GM21423 (cell line): ENCODE data around the gene HS6ST3.
"Not testable (repeated sequence)": the region's sequence is repeated elsewhere in the genome, so short reads cannot be mapped to it uniquely, and the experiment has no call there.

ENCODE experiments used
- ATAC-seq: cut with Tn5 transposase; IDR thresholded peaks from one replicate; pipeline ENCODE4 v1.9.1; 2021; ENCODE audit warnings: mild to moderate bottlenecking, moderate library complexity; ENCODE audit not compliant: unreplicated experiment

The HS6ST3 gene

DNA sequence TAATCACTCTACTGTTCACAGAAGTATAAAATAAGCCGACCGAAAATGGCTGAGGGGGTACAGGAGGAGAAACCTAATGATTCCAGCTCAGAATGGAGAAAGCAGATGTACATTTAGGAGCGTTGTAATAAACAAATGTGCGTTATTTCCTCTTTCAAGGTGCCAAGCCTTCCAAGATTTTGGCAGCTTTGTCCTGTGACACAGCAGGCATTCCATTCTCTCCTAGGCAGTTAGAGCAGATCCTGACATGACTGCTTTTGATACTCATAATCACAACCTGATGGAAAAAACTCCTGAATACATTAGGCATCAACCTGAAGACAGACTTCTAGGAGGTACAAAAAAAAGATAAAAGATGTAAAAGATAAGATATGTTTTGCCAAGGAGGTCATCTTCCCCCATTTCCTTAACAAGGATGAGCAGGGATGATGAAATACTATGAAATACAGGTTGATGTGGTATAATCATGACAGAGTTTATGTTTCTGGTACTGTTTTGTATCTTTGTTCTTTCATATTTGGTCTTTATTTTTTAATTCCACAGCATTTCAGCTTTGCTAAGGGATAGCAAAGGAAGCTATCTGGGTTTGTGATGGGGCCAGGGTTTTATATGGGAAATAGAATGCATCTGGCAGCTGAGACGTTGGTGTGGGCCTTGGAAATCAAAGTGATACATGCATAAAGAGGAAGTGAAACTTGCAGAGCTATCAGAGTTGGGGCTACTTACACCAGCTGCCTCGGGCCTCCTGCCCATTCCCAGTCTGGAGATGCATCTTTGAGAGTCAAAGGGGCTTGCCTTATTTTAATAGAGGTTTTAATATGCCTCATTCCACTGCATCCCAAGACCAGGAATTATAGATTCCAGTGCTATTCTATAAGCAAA lies 681.8 kb downstream of the HS6ST3 start:
- no peak for ATAC-seq

DNA sequence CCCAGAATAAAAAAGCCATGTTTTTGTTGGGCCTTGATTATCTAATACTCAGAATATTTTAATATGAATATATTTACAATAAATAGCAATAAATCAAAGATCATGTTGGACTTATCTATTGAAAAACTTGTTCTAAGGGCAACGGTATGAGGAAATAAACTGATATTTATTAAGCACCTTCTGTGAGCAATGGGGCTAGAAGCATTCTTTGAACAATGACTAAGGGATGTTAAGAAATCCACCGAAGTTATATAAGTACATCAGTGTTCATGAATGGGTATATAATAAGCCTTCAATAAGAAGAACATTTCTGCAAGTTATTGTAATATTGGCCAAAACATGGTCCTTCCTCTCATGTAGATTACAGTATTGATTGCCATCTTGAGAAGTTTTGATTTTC lies 682.5 kb downstream of the HS6ST3 start:
- ATAC-seq = no peak

DNA sequence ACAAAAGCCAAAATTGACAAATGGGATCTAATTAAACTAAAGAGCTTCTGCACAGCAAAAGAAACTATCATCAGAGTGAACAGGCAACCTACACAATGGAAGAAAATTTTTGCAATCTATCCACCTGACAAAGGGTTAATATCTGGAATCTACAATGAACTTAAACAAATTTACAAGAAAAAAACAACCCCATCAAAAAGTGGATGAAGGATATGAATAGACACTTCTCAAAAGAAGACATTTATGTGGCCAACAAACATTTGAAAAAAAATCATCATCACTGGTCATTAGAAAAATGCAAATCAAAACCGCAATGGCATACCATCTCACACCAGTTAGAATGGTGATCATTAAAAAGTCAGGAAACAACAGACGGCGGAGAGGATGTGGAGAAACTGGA lies 688.4 kb downstream of the HS6ST3 start:
- not testable (repeated sequence) for ATAC-seq

DNA sequence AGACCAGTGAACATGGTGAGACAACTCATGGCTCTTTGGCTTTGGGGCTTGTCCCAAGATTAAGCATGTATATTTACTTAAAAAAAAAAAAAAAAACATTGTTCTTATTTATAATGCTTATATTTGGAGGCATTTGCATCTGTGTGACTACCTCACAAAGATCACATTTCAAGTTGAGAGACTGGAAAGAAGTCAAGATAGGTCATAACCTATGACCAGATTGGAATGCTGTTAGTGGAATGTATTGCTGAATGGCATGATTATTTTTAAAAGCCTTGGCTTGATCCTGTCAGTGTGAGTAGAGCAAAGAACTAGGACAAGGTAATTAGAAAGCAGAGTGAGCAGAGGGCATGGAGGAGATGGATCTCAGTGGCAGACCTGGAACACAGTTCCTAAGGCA lies 689.8 kb downstream of the HS6ST3 start:
- no peak for ATAC-seq

DNA sequence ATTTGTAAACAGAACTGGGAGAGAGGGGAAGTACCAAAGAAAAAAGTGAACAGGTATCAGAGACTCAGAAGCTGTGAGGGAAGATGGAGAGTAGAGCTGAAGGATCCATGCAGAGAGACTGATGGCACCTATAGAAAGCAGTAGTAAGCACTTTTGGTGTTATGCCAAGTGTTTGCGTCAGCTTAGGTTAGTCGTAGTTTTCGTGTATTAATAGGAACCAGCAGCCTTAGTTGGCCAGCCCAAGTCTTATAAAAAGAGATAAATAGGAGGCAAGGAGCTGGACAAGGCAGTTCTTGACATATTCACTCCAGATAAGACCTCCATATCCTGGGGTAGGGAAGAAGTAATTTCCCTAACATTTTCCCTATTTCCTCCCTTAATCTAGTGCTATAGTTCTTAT lies 690.2 kb downstream of the HS6ST3 start:
- no peak for ATAC-seq

DNA sequence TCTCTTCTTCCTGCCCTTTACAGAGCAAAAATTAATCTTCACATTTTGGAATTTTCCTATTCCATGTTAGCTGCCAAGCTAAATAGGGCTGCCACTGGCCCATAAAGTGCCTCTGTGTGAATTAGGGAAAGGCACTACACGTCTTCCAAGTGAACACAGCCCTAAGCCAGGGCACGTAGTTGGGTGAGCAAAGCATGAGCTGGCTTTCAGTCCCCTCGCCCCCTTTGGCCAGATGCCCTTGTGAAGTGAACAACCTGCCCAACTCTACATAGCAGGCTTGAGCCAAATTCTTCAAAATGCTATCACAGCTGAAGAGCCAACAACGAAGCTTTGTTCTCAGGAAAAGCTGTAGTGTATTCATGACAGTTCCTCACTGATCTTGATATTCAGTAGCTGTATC lies 691.2 kb downstream of the HS6ST3 start:
- ATAC-seq = no peak

DNA sequence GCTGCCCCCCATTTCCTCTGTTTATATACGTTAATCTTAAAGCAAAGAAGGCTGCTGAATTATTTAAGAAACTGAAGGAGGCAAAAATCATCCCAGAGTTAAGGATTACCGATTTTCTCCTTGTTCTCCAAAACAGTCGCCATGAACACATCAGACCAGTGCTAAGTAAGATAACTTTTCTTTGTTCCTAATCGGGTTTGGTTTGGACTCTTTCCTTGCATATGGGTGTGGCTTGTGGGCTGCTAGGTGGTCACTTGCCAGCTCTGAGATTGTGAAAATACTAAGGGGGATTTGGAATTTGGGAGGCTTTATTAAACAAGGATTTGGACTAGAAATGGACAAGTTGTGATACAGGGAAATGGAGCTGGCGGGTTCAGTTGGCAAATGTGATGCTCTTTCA lies 692.3 kb downstream of the HS6ST3 start:
- no peak for ATAC-seq

DNA sequence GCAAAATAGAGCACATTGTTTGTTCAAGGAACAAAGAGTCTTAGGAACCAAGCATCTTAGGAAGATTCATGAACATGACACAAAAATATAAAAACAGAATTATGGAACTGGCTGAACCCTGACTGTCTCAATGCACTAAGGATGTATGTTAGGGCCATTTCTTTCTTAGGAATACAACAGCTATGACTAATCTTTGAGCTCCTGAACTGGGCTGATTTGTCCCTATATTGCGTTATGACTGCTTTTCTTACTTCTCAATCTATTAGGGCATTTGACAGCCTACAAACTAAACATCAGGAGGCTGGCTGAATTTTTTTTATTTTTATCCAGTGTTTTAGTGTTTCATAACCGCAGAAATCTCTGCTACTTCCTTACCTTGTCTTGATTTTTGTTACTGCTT lies 693.1 kb downstream of the HS6ST3 start:
- ATAC-seq = no peak

DNA sequence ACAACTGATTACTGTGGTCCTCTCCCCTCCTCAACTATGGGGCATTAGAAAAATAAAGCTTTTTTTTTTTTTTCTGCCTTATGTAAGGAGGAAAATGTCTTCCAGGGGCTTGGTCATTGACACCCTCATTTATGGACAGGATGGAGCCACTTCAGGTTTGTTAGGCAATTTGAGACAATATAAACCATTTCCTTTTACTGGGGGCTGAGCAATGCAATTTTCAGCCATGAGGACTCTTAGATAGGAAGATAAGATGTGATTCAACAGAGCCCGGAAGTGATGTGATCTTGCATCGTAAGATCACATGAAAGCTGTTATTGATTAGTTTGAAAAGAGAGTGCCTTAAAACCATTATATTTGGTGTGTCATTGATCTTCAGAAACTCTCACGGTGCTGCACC lies 693.6 kb downstream of the HS6ST3 start:
- no peak for ATAC-seq

DNA sequence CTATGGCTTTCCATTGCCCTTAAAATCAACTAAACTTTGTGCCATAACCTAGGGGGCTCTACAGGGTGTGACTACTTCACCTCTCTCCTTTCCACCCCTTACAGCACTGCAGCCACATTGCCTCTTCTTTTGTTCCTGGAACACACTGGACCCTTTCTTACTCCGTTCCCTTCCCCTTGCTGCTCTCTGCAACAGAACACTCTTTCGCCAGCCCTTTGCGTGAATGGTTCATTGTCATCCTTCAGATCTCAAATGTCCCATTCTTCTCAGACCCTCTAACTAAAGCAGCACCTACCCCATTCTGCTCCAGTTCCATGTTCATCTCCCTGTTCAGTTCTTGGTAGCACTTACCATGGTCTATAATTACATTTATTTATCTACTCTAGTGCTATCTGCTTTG lies 696.1 kb downstream of the HS6ST3 start:
- no peak for ATAC-seq

DNA sequence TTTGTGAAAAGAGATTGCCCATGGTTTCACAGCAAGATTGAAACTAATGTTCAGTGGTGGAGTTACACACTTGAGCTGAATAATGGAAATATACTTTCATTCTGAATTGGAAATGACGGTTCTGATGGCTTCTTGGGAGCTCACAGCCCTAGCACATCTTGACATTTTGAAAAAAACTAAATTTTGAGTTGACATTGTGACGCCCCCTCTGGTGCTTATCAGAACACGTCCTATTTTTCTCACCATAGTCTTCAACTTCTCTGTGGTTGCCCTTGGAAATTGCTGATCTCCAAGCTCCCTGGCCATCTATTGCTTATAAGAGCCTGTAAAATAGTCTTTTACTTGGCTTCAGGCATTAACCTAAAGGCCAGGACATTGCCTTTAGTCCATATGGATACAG lies 702.3 kb downstream of the HS6ST3 start:
- no peak for ATAC-seq

DNA sequence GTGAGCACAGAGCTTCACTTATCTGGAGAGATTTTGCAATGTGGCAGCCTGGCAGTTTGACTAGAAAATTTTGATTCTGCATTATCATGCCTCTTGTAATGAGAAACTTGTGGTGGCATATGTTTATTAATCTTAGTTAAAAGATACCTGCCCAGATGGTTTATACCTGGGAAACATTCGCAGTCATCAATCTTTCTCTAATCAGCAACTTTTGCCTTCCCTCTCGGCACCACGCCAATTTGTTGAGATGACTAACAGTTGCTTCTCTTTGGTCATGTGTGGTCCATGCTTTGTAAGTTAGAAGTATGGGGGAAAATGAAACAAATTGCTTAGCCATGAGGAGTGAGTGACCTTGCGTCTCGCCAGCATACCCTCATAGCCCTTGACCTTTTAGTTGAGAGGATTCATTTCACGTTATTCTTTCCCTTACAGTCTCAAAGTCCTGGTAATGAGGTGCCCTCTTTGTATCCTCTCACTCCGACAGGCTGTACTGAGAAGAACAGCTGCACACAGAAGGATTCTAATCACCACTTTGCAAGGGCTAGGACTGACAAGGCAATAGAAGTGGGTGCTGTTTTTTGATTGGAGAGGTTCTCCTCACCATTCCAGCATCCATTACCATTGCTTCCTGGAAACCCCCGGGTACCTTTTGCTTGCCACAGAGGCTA lies 703.0 kb downstream of the HS6ST3 start:
- no peak for ATAC-seq

DNA sequence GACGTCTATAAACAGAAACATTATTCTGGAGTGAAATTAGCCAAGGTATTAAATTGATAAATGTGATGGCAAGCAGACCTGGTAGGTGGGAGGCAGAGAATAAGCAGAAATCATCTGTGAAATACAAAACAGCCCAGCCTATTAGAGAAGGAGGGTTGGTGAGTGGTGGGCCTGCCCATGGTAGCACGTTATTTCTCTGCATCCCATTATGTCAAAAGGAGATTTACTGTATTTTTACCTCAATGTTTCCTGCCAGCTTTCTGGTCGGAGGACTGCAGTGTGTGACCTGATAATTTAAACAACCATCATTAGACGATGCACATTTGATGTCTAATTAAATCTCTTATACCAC lies 703.5 kb downstream of the HS6ST3 start:
- no peak for ATAC-seq

DNA sequence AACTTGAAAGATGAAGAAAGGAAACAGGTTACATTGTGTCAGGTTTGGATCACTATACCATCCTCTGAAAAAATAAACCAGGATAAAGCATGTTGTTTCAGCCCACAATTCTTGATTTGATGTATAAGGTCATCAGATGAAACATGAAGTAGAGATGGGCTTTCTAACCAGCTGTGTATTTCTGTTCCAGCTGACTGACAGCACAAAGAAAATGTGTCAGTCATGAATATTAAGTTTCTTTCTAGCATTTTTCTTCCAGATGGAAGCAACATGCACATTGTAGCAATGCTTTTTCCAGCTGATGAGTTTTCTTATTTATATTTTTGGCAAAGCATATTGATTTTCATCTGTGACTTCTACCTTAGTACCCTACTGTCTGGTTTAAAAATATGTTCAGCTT lies 704.8 kb downstream of the HS6ST3 start:
- ATAC-seq = no peak

DNA sequence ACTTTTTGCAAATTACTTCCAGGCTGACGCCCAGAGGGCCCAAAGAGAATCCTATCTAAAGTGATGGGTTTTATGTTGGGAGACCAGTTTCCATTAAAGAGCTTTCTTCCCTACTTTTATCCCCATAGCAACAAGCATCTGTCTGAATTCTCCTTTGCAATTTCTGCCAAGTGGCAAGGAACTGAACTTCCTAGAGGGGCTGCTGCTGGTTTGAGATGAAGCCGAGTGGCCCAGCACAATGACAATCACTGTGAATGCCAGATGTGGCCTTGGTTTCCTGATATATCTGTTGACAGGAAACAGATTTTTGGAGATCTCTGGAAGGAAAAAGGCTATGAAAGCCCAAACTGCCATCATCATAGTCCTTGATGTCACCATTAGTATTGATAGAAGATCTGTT lies 705.8 kb downstream of the HS6ST3 start:
- ATAC-seq = no peak

DNA sequence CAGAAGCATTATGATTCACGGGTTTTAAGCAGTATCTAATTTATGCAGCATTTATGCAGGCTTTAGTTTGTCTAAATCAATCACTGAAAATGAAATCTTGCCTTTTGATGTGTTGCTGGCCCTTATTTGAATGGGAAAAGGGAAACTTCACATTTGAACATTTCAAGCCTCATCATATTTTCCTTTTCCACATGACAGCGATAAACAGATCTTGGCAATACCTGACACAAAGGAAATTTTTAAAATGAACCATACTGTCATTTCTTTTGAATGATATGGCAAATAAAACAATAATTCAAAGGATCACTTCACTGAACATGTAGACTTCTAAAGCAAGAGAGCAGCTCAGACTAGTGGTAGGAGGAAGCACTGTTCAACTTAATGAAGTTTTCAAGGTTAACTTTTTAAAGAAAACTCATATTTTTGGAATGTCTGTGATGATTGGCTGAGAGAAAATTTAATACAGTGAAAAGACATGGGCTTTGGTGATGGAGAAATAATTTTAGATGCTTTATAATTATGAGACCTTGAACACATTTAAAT lies 706.3 kb downstream of the HS6ST3 start:
- no peak for ATAC-seq

DNA sequence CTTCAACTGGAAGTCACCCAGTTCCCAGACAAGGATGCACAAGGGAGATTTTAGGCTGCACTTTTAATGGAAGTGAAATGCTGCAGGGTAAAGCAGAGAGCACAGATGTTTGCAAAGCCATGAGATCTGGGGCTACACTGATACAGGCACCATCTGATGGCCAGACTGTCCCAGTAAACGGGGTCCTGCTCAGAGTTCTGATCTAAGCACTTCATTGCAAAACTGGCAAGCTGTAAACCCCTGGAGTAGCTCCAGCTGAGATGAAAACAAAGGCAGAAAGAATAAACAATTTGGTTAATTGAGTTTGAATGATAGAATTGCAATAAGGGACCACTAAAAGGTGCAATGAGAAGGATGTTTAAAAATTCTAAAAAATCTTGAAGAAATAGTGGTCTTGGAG lies 707.2 kb downstream of the HS6ST3 start:
- ATAC-seq = no peak

DNA sequence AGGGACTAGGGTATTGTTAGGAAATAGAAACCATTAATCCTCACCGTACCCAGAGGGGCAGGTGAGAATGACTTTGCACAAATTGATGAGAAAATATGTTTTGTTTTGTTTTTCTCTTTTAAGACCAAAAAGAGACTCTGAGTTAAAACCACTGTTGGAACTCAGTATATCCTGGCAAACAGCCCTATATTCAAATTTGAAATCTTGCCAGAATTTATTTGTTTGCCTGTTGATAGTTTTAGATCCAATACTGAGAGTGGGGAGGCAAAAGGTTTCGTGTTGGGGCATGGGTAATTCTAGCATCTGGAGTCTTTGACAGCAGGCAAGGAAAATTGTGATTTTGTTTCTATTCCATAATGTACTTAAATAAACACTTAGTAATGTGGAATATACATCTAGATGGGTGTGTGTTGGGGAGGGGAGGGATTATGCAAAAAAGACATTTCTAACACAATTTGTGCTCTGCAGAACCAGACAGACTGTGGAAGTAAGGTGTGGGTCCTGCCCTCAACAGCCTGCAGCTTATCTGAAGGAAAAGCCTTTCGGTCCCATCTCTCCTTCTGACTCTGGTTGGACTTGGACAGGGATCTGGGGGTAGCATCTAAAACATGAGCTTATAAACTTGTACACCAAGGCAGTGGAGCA lies 713.7 kb downstream of the HS6ST3 start:
- ATAC-seq = no peak

DNA sequence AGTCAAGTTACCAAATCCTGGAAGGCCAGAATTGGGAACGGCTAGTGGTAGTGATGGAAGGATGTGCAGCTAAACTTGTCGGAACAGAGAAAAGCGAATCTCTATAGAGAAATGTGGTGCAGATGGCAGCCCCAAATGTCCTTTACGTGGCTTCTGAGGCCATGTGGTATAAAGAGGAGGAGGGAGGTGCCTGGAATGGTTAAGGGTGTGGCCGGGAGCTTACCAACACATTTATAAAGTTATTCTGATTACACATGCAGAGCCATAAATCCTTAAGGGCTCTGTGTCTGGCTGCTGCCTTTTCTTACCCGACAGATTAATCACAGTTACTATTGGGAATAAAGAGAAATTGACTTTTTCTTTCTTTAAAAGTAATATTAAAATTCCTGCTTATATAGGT lies 714.3 kb downstream of the HS6ST3 start:
- ATAC-seq = no peak

DNA sequence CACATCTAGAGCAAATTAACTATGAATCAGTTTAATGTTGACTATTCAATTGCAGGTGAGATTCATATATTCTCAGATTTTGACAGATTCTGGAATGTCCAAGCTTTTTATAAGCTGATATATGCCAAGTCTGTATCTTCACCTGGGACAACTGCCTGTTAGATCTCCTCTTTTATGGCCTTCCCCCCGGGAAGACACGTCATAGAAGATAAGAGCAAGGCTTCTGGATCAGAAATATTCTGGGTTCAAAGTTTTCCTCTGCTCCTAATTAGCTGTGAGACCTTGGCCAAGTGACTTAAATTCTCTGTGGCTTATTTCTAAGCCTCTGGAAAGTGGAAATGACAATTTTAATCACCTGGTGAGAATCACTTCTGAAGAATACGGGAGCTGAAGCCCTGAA lies 716.8 kb downstream of the HS6ST3 start:
- no peak for ATAC-seq

DNA sequence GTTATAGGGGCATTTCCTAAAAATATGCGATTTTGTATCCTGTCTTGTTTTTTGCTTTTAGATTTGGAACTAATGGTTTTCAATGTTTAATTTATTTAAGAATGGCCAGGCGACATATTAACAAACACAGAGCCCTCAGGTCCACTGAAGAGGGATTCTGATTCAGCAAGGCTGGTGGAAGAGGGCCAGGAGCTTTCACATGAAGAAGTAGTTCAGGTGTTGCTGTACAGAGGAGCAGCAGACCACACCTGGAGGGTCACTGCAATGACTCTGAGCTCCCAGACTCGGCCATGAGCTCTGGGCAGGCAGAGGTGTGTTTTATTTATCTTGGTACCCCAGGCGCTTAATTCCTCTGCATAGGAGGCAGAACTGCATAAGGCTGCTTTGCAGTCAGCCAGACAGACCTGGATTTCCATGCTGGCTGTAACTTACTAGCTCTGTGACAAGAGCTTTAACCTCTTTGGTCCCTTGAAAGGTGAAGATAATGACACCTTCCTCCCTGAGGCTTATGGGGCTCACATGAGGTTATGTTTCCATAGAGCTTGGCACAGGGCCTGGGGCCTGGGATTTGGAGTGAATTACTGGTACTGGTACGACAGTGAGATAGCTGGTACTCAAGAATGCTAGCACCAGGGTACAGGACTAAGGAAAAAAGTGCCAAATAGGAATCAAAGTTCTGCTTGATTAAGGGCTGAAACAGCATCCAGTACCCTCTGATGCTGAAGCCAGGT lies 719.6 kb downstream of the HS6ST3 start:
- no peak for ATAC-seq
